HepG2 (cell line): ENCODE results near the gene ZNF24. TPM values are rescaled to one million over a fixed set of nuclear protein-coding genes. Genes with fewer than 3 reads are reported as not detected.

ENCODE experiments used
- ATAC-seq: fragments of 200-7000 bp; cut with Tn5 transposase; 3 replicates; pipeline ENCODE4 v1.9.1; 2020; ENCODE audit warnings: mild to moderate bottlenecking, moderate library complexity
- BruUV-seq: library from RNA; stranded (reverse); fragments of 400-500 nt; replicated peaks from 2 replicates; lab custom pipeline; 2021; lab: Mats Ljungman, UMichigan
- CTCF ChIA-PET: fragments of 300-600 bp; formaldehyde crosslinking; extraction: SDS; loops from one replicate; lab custom pipeline; 2021; ENCODE audit warnings: low total read pairs, inconsistent platforms, low intra/inter-chr PET ratio; lab: Yijun Ruan, JAX
- POLR2A ChIA-PET: fragments of 350-600 bp; sonication (Branson Sonifier 250); formaldehyde crosslinking; loops from one replicate; lab custom pipeline; 2020; ENCODE audit warnings: antibody characterized with exemption, inconsistent platforms; lab: Yijun Ruan, JAX
- DNase-seq: peaks from one replicate; pipeline ENCODE4 v3.0.0-alpha.2; 2015; ENCODE audit warnings: low spot score
- FAIRE-seq: peaks from 3 replicates; lab custom pipeline; 2011; peaks lifted over from hg19 to GRCh38; lab: Jason Lieb, UNC
- H2AFZ ChIP-seq: one replicate; pipeline ENCODE4 v1.6.1; 2011; ENCODE audit warnings: low read length, inconsistent platforms
- H3K27ac ChIP-seq: fragments of 300-600 bp; 3 replicates; pipeline ENCODE4 v1.8.0; 2011; ENCODE audit warnings: mixed run types, mild to moderate bottlenecking, mixed read lengths, low read length, inconsistent platforms; ENCODE audit not compliant: insufficient read depth; ENCODE audit errors: extremely low read length
- H3K27me3 ChIP-seq, 2 experiments: fragments of 200-600 bp in 1 of 2; 2 replicates in 1 of 2; 3 replicates in 1 of 2; pipeline versions ENCODE4 v1.6.0 to v1.8.0; 2011; ENCODE audit warnings: low read length in 2 of 2, mild to moderate bottlenecking in 2 of 2, moderate library complexity in 2 of 2, inconsistent platforms in 1 of 2; ENCODE audit not compliant: insufficient read depth in 2 of 2, control insufficient read depth in 1 of 2
- H3K36me3 ChIP-seq, 2 experiments: fragments of 200-600 bp in 1 of 2; replicated peaks in 1 of 2; 2 replicates in 1 of 2; 3 replicates in 1 of 2; pipeline versions ENCODE4 v1.5.1 to v1.8.0; 2011; ENCODE audit warnings: low read length in 2 of 2, inconsistent platforms in 1 of 2; ENCODE audit not compliant: insufficient read depth in 2 of 2, control insufficient read depth in 1 of 2
- H3K4me1 ChIP-seq: 2 replicates; pipeline ENCODE4 v1.5.1; 2012; ENCODE audit warnings: low read length, inconsistent platforms; ENCODE audit not compliant: insufficient read depth
- H3K4me2 ChIP-seq: 2 replicates; pipeline ENCODE4 v1.6.0; 2011; ENCODE audit warnings: low read depth, low read length, inconsistent platforms
- H3K4me3 ChIP-seq, 3 experiments: fragments of 200-600 bp in 1 of 3; sonication (generic), shearing (Covaris generic) in 1 of 3; replicated peaks in 1 of 3; 2 replicates each; pipeline ENCODE4 v1.5.1; 2011 to 2016; ENCODE audit warnings: low read length in 3 of 3, inconsistent platforms in 2 of 3, low read depth in 2 of 3, mild to moderate bottlenecking in 2 of 3, control low read depth in 1 of 3, mixed read lengths in 1 of 3; ENCODE audit not compliant: insufficient read depth in 1 of 3
- H3K79me2 ChIP-seq: one replicate; pipeline ENCODE4 v1.6.1; 2011; ENCODE audit warnings: low read length, inconsistent platforms; ENCODE audit not compliant: insufficient read depth
- H3K9ac ChIP-seq: 2 replicates; pipeline ENCODE4 v1.6.0; 2011; ENCODE audit warnings: mild to moderate bottlenecking, low read depth, low read length, inconsistent platforms; ENCODE audit not compliant: insufficient read depth
- H3K9me3 ChIP-seq: 2 replicates; pipeline ENCODE4 v1.5.1; 2012; ENCODE audit warnings: mild to moderate bottlenecking, low read length
- H4K20me1 ChIP-seq: 2 replicates; pipeline ENCODE4 v1.6.0; 2011; ENCODE audit warnings: inconsistent platforms, mild to moderate bottlenecking, low read length, moderate library complexity; ENCODE audit not compliant: insufficient read depth
- ATF7-NPFF ChIP-seq: sonication (generic); formaldehyde crosslinking; IDR thresholded peaks from 2 replicates; pipeline ENCODE4 v1.8.1; 2023; ENCODE audit warnings: mild to moderate bottlenecking, low read depth, missing genetic modification reagents, moderate library complexity
- CTCF ChIP-seq: sonication (generic); formaldehyde crosslinking; IDR thresholded peaks from 2 replicates; pipeline ENCODE4 v1.5.0; 2020; ENCODE audit warnings: mild to moderate bottlenecking, missing genetic modification reagents, moderate library complexity
- DDIT3 ChIP-seq: sonication (generic); formaldehyde crosslinking; IDR thresholded peaks from 2 replicates; pipeline ENCODE4 v1.4.0; 2020; ENCODE audit warnings: mild to moderate bottlenecking, missing genetic modification reagents
- EEA1 ChIP-seq: sonication (generic); formaldehyde crosslinking; IDR thresholded peaks from 2 replicates; pipeline ENCODE4 v1.5.1; 2020; ENCODE audit warnings: mild to moderate bottlenecking, missing genetic modification reagents, borderline replicate concordance
- NCOA1 ChIP-seq: sonication (generic); formaldehyde crosslinking; IDR thresholded peaks from 2 replicates; pipeline ENCODE4 v1.9.0; 2021; ENCODE audit warnings: missing genetic modification reagents
- NFIC ChIP-seq: IDR thresholded peaks from 2 replicates; pipeline ENCODE4 v1.6.1; 2012; ENCODE audit warnings: mild to moderate bottlenecking, low read length, inconsistent platforms
- SMC3 ChIP-seq: IDR thresholded peaks from 2 replicates; pipeline ENCODE4 v1.6.1; 2011; ENCODE audit warnings: low read length, improper control_type of control experiment
- SOX5 ChIP-seq: IDR thresholded peaks from 2 replicates; pipeline ENCODE4 v1.6.1; 2016; ENCODE audit warnings: borderline replicate concordance
- ZNF136 ChIP-seq: sonication (generic); formaldehyde crosslinking; IDR thresholded peaks from 2 replicates; pipeline ENCODE4 v1.8.1; 2022; ENCODE audit warnings: low read depth, mild to moderate bottlenecking, moderate library complexity, missing genetic modification reagents
- ZNF335 ChIP-seq: sonication (generic); formaldehyde crosslinking; IDR thresholded peaks from 2 replicates; pipeline ENCODE4 v1.4.0; 2020; ENCODE audit warnings: missing genetic modification reagents
- ZNF460 ChIP-seq: sonication (generic); formaldehyde crosslinking; IDR thresholded peaks from 2 replicates; pipeline ENCODE4 v1.5.1; 2020; ENCODE audit warnings: missing genetic modification reagents, mild to moderate bottlenecking, borderline replicate concordance
- WGBS: methylation state at CpG from one replicate; pipeline ENCODE4 v1.1.6; 2017; ENCODE audit warnings: low lambda C conversion rate; 5-methylcytosine and 5-hydroxymethylcytosine counted together
- in situ Hi-C: cut with HindIII; loops from 2 replicates; pipeline ENCODE4 v1.10.0; 2017; ENCODE audit warnings: low pct_unique_long_range_greater_than_20kb; ENCODE audit not compliant: extremely low pct_ligation_motif_present
- intact Hi-C: fragments of 100-400 bp; cut with micrococcal nuclease; formaldehyde crosslinking; loops from one replicate; pipeline ENCODE4 v1.10.0; 2022; ENCODE audit not compliant: unreplicated experiment
- polyA plus RNA-seq, 8 experiments: library from polyadenylated mRNA; depleted of rRNA in 3 of 8; stranded (reverse) in 7 of 8; unstranded in 1 of 8; fragments of >200 nt; fragmentation: Illumina TruSeq in 4 of 8; extraction: Trizol in 4 of 8; gene quantifications; 2 replicates each; pipeline versions ENCODE4 v1.2.1 to v1.2.3, GENCODE V29; 2011 to 2016; ENCODE audit warnings: low read depth in 4 of 8, missing spikeins in 1 of 8, mixed read lengths in 1 of 8; ENCODE audit not compliant: insufficient read depth in 1 of 8
- total RNA-seq, 5 experiments: library from RNA; depleted of rRNA; stranded (reverse); fragments of >200 nt; fragmentation: Illumina TruSeq; extraction: Trizol; gene quantifications; 2 replicates each; pipeline ENCODE4 v1.2.3, GENCODE V29; 2016; ENCODE audit warnings: low read depth in 1 of 5

ZNF24 gene
- total and polyA plus RNA-seq, 2 of the 13 experiments (the other 11 are each of a cell fraction or from before 2014, with no cell fraction given), result 19.5 to 41.1 TPM

GRCh38 chr18:35389095-35389618 lies 44.9 kb upstream of the ZNF24 start:
- Histone ChIP-seq H3K4me2 (no peak overlapping the region), H3K27ac (no peak overlapping the region), H3K9me3 (no peaks in the 10 kb centered on the region), H3K4me1 (peaks cover 7% of the 10 kb centered on the region), H3K79me2 (no peaks in the 10 kb centered on the region), H3K36me3 (no peaks in the 10 kb centered on the region), H3K4me3 (no peak overlapping the region), H4K20me1 (no peaks in the 10 kb centered on the region), H2AFZ (no peak overlapping the region), H3K27me3 (0 out of 5 replicates have a peak, but pooled peaks cover 0 to 8% of the 10 kb centered on the region in 2 experiments), H3K9ac (no peak overlapping the region)
- TF ChIP-seq DDIT3 (CRISPR knock-in tag), result no peak
- TF ChIP-seq SOX5 (CRISPR knock-in tag), result no peak
- no peak for TF ChIP-seq EEA1
- no peak for TF ChIP-seq ZNF335 (CRISPR knock-in tag)
- no peak for TF ChIP-seq NFIC
- TF ChIP-seq ZNF460, result no peak
- no peak for TF ChIP-seq SMC3
- intact Hi-C loops (no loop called here), in situ Hi-C loops (loop anchor here (25.0 kb wide), 1 partner anchor 573 kb away; the partner anchor contains the start of gene RMP24)
- ChIA-PET POLR2A (no interaction called here), CTCF (no interaction called here)
- no TSS peak for BruUV-seq
- FAIRE-seq, result no peak
- DNase-seq, result no peak
- ATAC-seq, result no peak
- 21% methylated on average over 5 of the region's 5 CpGs for WGBS

GRCh38 chr18:35387152-35387571 lies 42.9 kb upstream of the ZNF24 start:
- no peaks in the 10 kb centered on the region for H3K36me3 ChIP-seq
- peak; percentile 75 for ATAC-seq
- no peak overlapping the region for H3K4me3 ChIP-seq
- 0 out of 5 replicates have a peak, but pooled peaks cover 0 to 8% of the 10 kb centered on the region in 2 experiments for H3K27me3 ChIP-seq
- no peaks in the 10 kb centered on the region for H3K9me3 ChIP-seq
- intact Hi-C loops (loop anchor here (1.0 to 2.0 kb wide), 2 partner anchors 126 to 156 kb away; no protein-coding TSS in a partner anchor), in situ Hi-C loops (loop anchor here (25.0 kb wide), 1 partner anchor 575 kb away; the partner anchor contains the start of gene RMP24)
- H3K4me2 ChIP-seq, result 0 out of 2 replicates have a peak overlapping the region, but pooled peaks have one; percentile 28
- POLR2A ChIA-PET, result no interaction called here
- TF ChIP-seq CTCF (CRISPR knock-in tag) (0 out of 2 replicates have a peak, but pooled peaks have one; percentile 15), ZNF136 (CRISPR knock-in tag) (no peak), ATF7-NPFF (CRISPR knock-in tag) (no peak), NCOA1 (CRISPR knock-in tag) (no peak)
- TF ChIP-seq, all 625 proteins: peak for 1
- Histone ChIP-seq H3K4me1 (peaks cover 7% of the 10 kb centered on the region), H4K20me1 (no peaks in the 10 kb centered on the region), H3K9ac (no peak overlapping the region), H3K27ac (no peak overlapping the region), H2AFZ (no peak overlapping the region), H3K79me2 (no peaks in the 10 kb centered on the region)
- FAIRE-seq (no peak), DNase-seq (no peak)
- BruUV-seq, result no TSS peak
- 7% methylated on average over 3 of the region's 3 CpGs for WGBS
- CTCF ChIA-PET, result interaction anchor here (1.1 to 1.4 kb wide), 2 partner anchors 125 to 156 kb away, joined by 4 to 5 read pairs; no protein-coding TSS in a partner anchor
